22Rv1 (cell line): ENCODE data around the gene LCN9.

Source experiments
- CTCF ChIP-seq: fragments of 450-650 bp; IDR thresholded peaks from 2 replicates; pipeline ENCODE4 v1.5.1; 2017; ENCODE audit warnings: mild to moderate bottlenecking
- ZFX ChIP-seq: fragments of 450-650 bp; IDR thresholded peaks from 2 replicates; pipeline ENCODE4 v1.6.1; 2017; ENCODE audit warnings: antibody characterized with exemption, borderline replicate concordance

GRCh38 chr9:135650408-135650807, 12.7 kb upstream of the LCN9 start:
- TF ChIP-seq CTCF (no peak), ZFX (no peak)
